HG03095 (cell line): ENCODE data around the gene SLC6A18.

Source experiments
- ATAC-seq: cut with Tn5 transposase; IDR thresholded peaks from one replicate; pipeline ENCODE4 v1.9.1; 2021; ENCODE audit warnings: moderate library complexity; ENCODE audit not compliant: unreplicated experiment

The SLC6A18 gene

GRCh38 chr5:1214163-1214935 lies 10.8 kb upstream of the SLC6A18 start:
- no peak for ATAC-seq

- no peak for ATAC-seq
Measured at GRCh38 chr5:1214936-1215220, 10.3 kb upstream of the SLC6A18 start.

- no peak for ATAC-seq
Measured at GRCh38 chr5:1215320-1216096, 9.7 kb upstream of the SLC6A18 start.

- ATAC-seq: no peak
Measured at GRCh38 chr5:1216211-1216917, 8.8 kb upstream of the SLC6A18 start.

DNA sequence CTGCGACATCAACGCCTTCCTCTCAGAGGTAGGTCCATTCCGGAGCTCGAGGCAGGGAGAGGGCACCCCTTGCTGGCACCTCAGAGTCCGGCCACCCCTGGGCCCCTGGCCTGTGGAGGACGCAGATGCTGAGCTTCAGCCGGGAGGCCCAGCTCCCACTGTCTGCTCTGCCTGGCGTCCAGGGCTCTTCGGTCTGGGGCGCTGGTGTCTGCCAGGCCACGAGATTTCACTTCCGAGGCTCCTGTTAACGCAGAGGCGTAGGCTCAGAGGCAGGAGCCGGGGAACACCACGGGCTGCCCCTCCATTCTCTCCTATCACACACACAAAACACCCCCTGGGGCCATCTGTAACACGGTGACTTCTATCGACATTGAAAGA lies 8.3 kb upstream of the SLC6A18 start:
- no peak for ATAC-seq

DNA sequence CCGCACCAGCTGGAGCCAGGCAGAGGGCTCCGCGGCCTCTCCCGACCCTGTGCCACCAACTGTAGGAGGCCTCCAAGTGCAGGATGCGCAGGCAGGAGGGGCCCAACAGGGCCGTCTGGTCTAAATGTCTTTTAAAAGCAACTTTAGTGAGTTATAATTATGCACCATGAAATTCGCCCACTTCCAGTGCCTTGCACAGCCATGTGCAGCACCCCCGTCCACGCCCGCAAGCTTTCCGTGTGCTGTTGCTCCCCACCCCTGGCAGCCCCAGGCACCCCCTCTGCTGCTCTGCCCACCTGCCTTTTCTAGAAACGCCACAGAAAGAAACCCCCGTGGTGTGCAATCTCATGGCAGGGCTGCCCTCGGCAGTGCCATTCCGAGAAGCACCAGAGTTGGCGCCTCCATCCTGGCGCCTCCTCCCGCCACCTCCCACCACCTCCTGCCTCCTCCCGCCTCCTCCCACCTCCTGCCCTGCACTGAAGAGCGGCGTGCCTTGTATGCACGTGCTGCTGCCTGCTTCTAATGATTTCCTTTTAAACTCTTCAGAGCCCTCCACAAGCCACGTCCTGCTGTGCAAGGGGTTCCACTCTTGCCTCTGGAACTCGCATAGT lies 7.5 kb upstream of the SLC6A18 start:
- ATAC-seq: no peak

GRCh38 chr5:1218351-1219080 lies 6.7 kb upstream of the SLC6A18 start:
- ATAC-seq: no peak

GRCh38 chr5:1219098-1219767 lies 5.9 kb upstream of the SLC6A18 start:
- no peak for ATAC-seq

DNA sequence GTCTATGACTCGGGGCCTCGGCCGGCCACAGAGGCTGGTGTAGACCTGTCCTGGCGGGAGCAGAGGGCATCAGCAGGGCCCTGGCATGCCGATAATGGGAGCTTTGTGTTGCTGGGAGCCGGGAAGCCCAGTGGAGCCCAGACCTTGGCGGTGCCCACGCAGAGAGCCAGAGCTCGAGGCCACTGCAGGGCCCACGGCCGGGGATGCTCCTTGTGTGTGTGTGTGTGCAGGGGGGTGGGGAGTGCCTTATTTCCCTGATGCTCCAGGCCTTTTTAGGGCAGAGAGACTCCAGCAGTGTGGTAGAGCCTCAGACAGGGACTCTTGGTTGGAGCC lies 5.4 kb upstream of the SLC6A18 start:
- no peak for ATAC-seq

DNA sequence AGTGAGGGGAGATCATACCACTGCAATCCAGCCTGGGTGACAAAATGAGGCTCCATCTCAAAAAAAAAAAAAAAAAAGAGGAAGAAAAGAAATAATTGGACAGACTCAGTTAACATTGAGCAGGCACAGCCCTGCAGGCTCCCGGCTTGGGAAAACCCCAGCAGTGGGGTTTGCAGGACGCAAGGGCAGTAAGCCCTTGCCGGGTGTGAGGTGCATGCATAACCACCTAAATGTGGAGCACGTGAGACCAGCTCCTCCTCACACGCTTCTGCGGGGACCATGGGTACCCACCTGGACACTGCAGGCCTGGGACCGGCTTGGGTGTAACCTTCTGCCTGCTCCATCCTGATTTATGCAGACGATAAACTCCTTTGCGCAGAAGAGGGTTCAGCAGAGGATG lies 4.8 kb upstream of the SLC6A18 start:
- no peak for ATAC-seq

DNA sequence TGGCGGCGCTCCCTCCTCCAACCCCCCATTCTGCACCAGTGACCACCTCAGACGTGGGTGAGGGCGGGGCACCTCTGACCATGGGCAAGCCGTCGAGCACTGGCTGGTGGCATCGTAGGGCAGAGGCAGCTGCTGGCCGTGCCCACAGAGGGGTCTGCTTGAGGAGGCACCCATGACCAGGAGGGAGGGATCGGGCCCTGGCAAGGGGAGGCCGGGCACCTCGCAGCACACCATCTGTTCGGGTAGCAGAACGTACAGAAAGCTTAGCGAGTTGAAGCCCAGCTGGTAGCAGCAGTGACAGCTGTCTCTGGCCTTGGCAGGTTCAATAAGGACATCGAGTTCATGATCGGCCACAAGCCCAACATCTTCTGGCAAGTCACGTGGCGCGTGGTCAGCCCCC lies 4.3 kb upstream of the SLC6A18 start:
- ATAC-seq: no peak

DNA sequence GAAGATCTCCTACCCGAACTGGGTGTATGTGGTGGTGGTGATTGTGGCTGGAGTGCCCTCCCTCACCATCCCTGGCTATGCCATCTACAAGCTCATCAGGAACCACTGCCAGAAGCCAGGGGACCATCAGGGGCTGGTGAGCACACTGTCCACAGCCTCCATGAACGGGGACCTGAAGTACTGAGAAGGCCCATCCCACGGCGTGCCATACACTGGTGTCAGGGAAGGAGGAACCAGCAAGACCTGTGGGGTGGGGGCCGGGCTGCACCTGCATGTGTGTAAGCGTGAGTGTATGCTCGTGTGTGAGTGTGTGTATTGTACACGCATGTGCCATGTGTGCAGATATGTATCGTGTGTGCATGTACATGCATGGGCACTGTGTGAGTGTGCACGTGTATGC lies 3.5 kb upstream of the SLC6A18 start:
- no peak for ATAC-seq

- ATAC-seq: no peak
Measured at GRCh38 chr5:1222147-1222546, 3.0 kb upstream of the SLC6A18 start.

DNA sequence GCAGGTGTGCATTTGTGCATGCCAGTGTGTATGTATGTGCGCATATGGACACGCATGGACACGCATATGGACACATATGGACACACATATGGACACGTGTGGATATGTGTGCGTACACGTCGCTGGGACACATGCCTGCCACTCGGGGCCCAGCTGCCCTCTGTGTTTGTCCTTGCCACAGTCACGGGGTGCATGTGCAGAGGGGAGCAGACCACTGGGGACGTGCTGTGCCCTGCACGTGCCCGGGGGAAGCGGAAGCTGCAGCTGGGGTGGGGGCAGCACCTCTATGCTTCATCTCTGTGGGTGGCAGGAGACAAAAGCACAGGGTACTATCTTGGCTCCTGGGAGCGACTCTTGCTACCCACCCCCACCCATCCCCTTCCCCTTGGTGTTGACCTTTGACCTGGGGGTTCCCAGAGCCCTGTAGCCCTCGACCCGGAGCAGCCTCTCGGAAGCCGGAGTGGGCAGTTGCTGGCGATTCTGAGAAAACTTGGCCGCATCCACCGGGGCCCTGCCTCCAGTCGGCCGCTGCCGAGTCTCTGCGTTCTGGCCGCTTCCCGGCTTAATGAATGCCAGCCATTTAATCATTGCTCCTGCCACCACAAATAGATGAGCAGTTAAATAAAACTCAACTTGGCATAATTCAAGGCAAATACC lies 2.4 kb upstream of the SLC6A18 start:
- no peak for ATAC-seq

GRCh38 chr5:1223278-1223670 lies 1.9 kb upstream of the SLC6A18 start:
- ATAC-seq: no peak

- no peak for ATAC-seq
Measured at GRCh38 chr5:1224631-1225030, 550 bp upstream of the SLC6A18 start.

- no peak for ATAC-seq
Measured at GRCh38 chr5:1226231-1226630, 1.1 kb downstream of the SLC6A18 start.

DNA sequence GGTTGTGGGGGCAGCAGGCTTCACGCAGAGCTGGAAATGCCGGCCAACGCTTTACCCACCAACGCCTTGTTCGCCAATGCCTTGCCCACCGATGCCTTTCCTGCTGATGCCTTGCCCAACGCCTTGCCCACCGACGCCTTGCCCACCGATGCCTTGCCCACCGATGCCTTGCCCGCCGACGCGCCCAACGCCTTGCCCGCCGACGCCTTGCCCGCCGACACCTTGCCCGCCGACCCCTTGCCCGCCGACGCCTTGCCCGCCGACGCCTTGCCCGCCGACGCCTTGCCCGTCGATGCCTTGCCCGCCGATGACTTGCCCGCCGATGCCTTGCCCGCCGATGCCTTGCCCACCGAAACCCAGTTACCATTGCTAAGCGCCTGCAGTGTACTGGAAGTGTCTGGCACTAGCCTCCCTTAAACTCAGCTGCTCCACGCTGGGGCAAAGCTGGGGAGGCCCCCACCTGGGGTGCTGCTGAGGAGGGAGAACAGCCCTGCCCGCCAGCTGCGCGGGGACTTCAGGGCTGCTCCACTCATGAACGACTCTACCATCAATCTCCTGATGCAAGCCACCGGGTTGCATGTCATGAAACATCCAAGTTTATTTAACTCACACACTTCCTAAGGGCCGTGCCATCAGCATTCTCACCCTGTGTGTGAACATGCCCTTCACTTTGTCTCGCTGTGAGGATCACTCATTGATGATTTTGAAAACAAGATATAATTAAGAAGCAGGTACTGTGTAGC lies 1.8 kb downstream of the SLC6A18 start:
- ATAC-seq: no peak

GRCh38 chr5:1227667-1228066 lies 2.5 kb downstream of the SLC6A18 start:
- ATAC-seq: no peak
